ENCODE measurements around the gene SMPD3. TPM values are rescaled to one million over a fixed set of nuclear protein-coding genes. Genes with fewer than 3 reads are reported as not detected.

SMPD3 gene
- total RNA-seq, 1 donor from 2014 or later, result 0.16 TPM

- peaks cover 29% of the 10 kb centered on the region for H3K4me1 ChIP-seq
- H3K9me3 ChIP-seq (replicated peaks), result no peaks in the 10 kb centered on the region
- H3K27ac ChIP-seq (replicated peaks), result no peak overlapping the region
- no peaks in the 10 kb centered on the region for H3K27me3 ChIP-seq (ENCODE audit: low read depth)
- peaks cover 53% of the 10 kb centered on the region for H3K36me3 ChIP-seq
- TF ChIP-seq, protein P1, sequence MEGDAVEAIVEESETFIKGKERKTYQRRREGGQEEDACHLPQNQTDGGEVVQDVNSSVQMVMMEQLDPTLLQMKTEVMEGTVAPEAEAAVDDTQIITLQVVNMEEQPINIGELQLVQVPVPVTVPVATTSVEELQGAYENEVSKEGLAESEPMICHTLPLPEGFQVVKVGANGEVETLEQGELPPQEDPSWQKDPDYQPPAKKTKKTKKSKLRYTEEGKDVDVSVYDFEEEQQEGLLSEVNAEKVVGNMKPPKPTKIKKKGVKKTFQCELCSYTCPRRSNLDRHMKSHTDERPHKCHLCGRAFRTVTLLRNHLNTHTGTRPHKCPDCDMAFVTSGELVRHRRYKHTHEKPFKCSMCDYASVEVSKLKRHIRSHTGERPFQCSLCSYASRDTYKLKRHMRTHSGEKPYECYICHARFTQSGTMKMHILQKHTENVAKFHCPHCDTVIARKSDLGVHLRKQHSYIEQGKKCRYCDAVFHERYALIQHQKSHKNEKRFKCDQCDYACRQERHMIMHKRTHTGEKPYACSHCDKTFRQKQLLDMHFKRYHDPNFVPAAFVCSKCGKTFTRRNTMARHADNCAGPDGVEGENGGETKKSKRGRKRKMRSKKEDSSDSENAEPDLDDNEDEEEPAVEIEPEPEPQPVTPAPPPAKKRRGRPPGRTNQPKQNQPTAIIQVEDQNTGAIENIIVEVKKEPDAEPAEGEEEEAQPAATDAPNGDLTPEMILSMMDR (IDR thresholded peaks at IDR 0.05; ENCODE audit: borderline replicate concordance), result peak; percentile 18
- H3K4me3 ChIP-seq, result no peak overlapping the region
- no peak for DNase-seq
- intact Hi-C loops (cut with micrococcal nuclease), result loop anchor here (5.0 kb wide), 1 partner anchor 67 kb away; the partner anchor contains the start of gene SLC7A6
Observed at GRCh38 chr16:68328860-68329390, 119.4 kb downstream of the SMPD3 start.

- TF ChIP-seq, protein P1 (IDR thresholded peaks at IDR 0.05; ENCODE audit: borderline replicate concordance), result peak; percentile 96
Observed at GRCh38 chr16:68328151-68328859, 120.0 kb downstream of the SMPD3 start.

GRCh38 chr16:68324780-68325357 lies 123.4 kb downstream of the SMPD3 start:
- H3K4me3 ChIP-seq, result no peak overlapping the region
- H3K4me1 ChIP-seq, result peaks cover 7% of the 10 kb centered on the region
- no peaks in the 10 kb centered on the region for H3K9me3 ChIP-seq (replicated peaks)
- no peaks in the 10 kb centered on the region for H3K27me3 ChIP-seq (ENCODE audit: low read depth)
- H3K36me3 ChIP-seq, result peaks cover 70% of the 10 kb centered on the region
- TF ChIP-seq, protein P1 (IDR thresholded peaks at IDR 0.05; ENCODE audit: borderline replicate concordance), result no peak
- intact Hi-C loops (cut with micrococcal nuclease), result loop anchor here (5.0 kb wide), 1 partner anchor 63 kb away; the partner anchor contains the start of gene SLC7A6
- DNase-seq, result no peak
- H3K27ac ChIP-seq (replicated peaks), result no peak overlapping the region

More at GRCh38 chr16:68328151-68328859, 120.0 kb downstream of the SMPD3 start:
- Histone ChIP-seq H3K27me3 (ENCODE audit: low read depth) (no peaks in the 10 kb centered on the region), H3K9me3 (replicated peaks) (no peaks in the 10 kb centered on the region), H3K4me3 (no peak overlapping the region), H3K4me1 (peaks cover 28% of the 10 kb centered on the region), H3K27ac (replicated peaks) (no peak overlapping the region), H3K36me3 (peaks cover 56% of the 10 kb centered on the region)
- intact Hi-C loops (cut with micrococcal nuclease), result loop anchor here (5.0 kb wide), 1 partner anchor 66 kb away; the partner anchor contains the start of gene SLC7A6
- peak; percentile 64 for DNase-seq

DNA sequence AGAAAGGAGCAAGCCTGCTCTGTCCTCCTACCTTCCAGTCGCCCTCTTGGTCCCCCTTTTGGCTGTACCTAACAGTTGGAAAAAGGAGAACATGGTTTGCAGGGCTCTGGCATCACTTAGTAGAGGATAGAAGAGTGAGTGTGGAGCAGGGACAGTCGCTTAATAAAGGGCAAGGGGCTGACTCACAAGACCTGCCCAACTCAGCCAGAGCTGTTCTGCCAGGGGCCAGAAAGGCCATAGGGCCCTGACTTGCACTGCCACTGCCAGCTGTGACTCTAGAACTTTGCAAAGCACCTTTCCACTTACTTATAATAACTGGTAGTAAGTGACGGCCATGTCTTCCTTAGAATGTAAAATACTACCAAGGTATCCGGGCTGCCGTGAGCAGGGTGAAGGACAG lies 124.0 kb downstream of the SMPD3 start:
- no peak for DNase-seq
- intact Hi-C loops (cut with micrococcal nuclease), result no loop called here
- Histone ChIP-seq H3K4me3 (no peak overlapping the region), H3K36me3 (peaks cover 67% of the 10 kb centered on the region), H3K4me1 (peaks cover 7% of the 10 kb centered on the region), H3K9me3 (replicated peaks) (no peaks in the 10 kb centered on the region), H3K27ac (replicated peaks) (no peak overlapping the region), H3K27me3 (ENCODE audit: low read depth) (no peaks in the 10 kb centered on the region)
- TF ChIP-seq, protein P1 (IDR thresholded peaks at IDR 0.05; ENCODE audit: borderline replicate concordance), result no peak

DNA sequence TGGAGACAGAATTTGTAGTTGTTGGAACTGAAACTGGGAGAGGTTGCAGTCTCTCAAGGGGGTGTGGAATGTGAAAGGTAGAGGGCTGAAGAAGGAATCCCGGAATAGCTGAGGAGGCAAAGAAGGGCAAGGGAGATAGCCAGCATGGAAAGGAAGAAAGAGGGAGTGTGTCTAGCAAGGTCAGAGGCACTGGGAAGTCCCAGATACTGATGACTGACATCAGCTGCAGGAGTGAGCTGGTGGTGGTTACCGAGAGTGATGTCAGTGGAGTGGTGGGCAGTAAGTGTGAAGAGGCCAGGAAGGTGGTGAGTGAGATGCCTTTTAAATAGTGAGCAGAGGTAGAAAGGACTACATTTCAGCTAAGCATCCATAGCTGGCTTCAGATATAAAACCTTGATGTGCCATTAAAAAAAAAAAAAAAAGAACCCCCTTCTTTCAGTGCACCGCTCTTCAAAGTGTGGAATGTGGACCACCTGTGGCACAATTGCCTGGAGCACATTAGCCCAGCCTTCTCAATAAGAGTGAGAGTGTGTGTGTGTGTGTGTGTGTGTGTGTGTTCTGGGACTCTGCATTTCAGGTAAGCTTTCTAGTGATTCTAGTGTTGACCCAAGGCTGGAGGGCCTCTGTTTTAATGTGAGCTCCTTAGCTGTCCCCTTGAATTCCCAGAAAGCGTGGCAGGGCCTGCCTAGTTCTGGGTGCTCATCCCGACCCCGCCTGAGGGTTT lies 129.0 kb downstream of the SMPD3 start:
- DNase-seq, result no peak
- H3K27ac ChIP-seq (replicated peaks), result no peak overlapping the region
- intact Hi-C loops (cut with micrococcal nuclease), result no loop called here
- H3K9me3 ChIP-seq (replicated peaks), result no peaks in the 10 kb centered on the region
- TF ChIP-seq, protein P1 (IDR thresholded peaks at IDR 0.05; ENCODE audit: borderline replicate concordance), result no peak
- peaks cover 70% of the 10 kb centered on the region for H3K36me3 ChIP-seq
- H3K4me3 ChIP-seq, result no peak overlapping the region
- no peaks in the 10 kb centered on the region for H3K4me1 ChIP-seq
- H3K27me3 ChIP-seq (ENCODE audit: low read depth), result no peaks in the 10 kb centered on the region
